ENCODE measurements around the gene TBC1D24.
A peak's percentile ranks its signal among the peaks of the same experiment; 100 is the strongest.
"Not testable (repeated sequence)": the region's sequence is repeated elsewhere in the genome, so short reads cannot be mapped to it uniquely, and the experiment has no call there.

TBC1D24 gene

GRCh38 chr16:2533912-2534311, 59.0 kb downstream of the TBC1D24 start:
- TF ChIP-seq ZFX (IDR thresholded peaks at IDR 0.05), result no peak
- TF ChIP-seq CTCF (conservative IDR thresholded peaks at IDR 0.05), result no peak
- no peak overlapping the region; the same call in 1 of the 2 replicates for H3K27ac ChIP-seq

- not testable (repeated sequence) for H3K27ac ChIP-seq
These were observed 59.4 kb downstream of the TBC1D24 start for GRCh38 chr16:2534335-2534734.

GRCh38 chr16:2535625-2536013, 60.7 kb downstream of the TBC1D24 start:
- TF ChIP-seq ZFX (IDR thresholded peaks at IDR 0.05), result no peak
- no peak for TF ChIP-seq CTCF (conservative IDR thresholded peaks at IDR 0.05)
- no peak overlapping the region; the same call in 1 of the 2 replicates for H3K27ac ChIP-seq

- TF ChIP-seq ZFX (IDR thresholded peaks at IDR 0.05) (peak; percentile 51; the same call in 1 of the 2 replicates), CTCF (conservative IDR thresholded peaks at IDR 0.05) (no peak)
- H3K27ac ChIP-seq, result peak within 1 kb of the TSS; percentile 73
These were observed 62.8 kb downstream of the TBC1D24 start, which contains the start of gene PDPK1 for GRCh38 chr16:2537451-2538379. Gene PDPK1 (plus strand): TSS chr16:2538021. CDS start chr16:2538113, 92 bp downstream.

- H3K27ac ChIP-seq, result peak overlapping the region; percentile 73
These were observed 64.4 kb downstream of the TBC1D24 start for GRCh38 chr16:2539192-2539844.

GRCh38 chr16:2539845-2540458, 65.0 kb downstream of the TBC1D24 start:
- not testable (repeated sequence) for H3K27ac ChIP-seq

- H3K27ac ChIP-seq, result not testable (repeated sequence)
These were observed 66.0 kb downstream of the TBC1D24 start for GRCh38 chr16:2540912-2541311.

GRCh38 chr16:2541409-2541808, 66.5 kb downstream of the TBC1D24 start:
- H3K27ac ChIP-seq, result not testable (repeated sequence)

GRCh38 chr16:2543771-2544170, 68.8 kb downstream of the TBC1D24 start:
- H3K27ac ChIP-seq, result not testable (repeated sequence)

- not testable (repeated sequence) for H3K27ac ChIP-seq
These were observed 75.5 kb downstream of the TBC1D24 start for GRCh38 chr16:2550283-2550878.

GRCh38 chr16:2551420-2551889, 76.5 kb downstream of the TBC1D24 start:
- peak; percentile 46 for TF ChIP-seq CTCF (conservative IDR thresholded peaks at IDR 0.05)
- H3K27ac ChIP-seq, result peak overlapping the region; percentile 44

- not testable (repeated sequence) for H3K27ac ChIP-seq
These were observed 79.9 kb downstream of the TBC1D24 start for GRCh38 chr16:2554709-2555425.

Data from C4-2B (cell line).